HEK293 (cell line): ENCODE results near the gene LRFN2.

Experiments used
- GLIS2 ChIP-seq: fragments of 450-650 bp; formaldehyde crosslinking; IDR thresholded peaks from 2 replicates; pipeline ENCODE4 v1.5.1; 2016; ENCODE audit warnings: missing biosample characterization, missing genetic modification characterization
- HOXD13 ChIP-seq: sonication (generic); formaldehyde crosslinking; IDR thresholded peaks from 2 replicates; pipeline ENCODE4 v1.8.0; 2022; ENCODE audit warnings: missing genetic modification reagents, borderline replicate concordance
- KLF7 ChIP-seq: fragments of 450-650 bp; formaldehyde crosslinking; IDR thresholded peaks from 2 replicates; pipeline ENCODE4 v1.5.1; 2016; ENCODE audit warnings: missing biosample characterization, missing genetic modification characterization, borderline replicate concordance
- MEIS1 ChIP-seq: sonication (generic); formaldehyde crosslinking; IDR thresholded peaks from 2 replicates; pipeline ENCODE4 v1.8.1; 2022; ENCODE audit warnings: missing genetic modification reagents, mild to moderate bottlenecking, borderline replicate concordance
- MZF1 ChIP-seq: fragments of 450-650 bp; formaldehyde crosslinking; IDR thresholded peaks from 2 replicates; pipeline ENCODE4 v1.5.1; 2017; ENCODE audit warnings: missing biosample characterization, missing genetic modification characterization, borderline replicate concordance
- REST ChIP-seq: fragments of 450-650 bp; formaldehyde crosslinking; IDR thresholded peaks from 2 replicates; pipeline ENCODE4 v1.5.1; 2016; ENCODE audit warnings: missing biosample characterization, missing genetic modification characterization
- ZBTB11 ChIP-seq: fragments of 450-650 bp; formaldehyde crosslinking; conservative IDR thresholded peaks from 2 replicates; pipeline ENCODE4 v1.5.1; 2016; ENCODE audit warnings: low read depth, missing biosample characterization, missing genetic modification characterization
- ZBTB17 ChIP-seq: fragments of 450-650 bp; formaldehyde crosslinking; IDR thresholded peaks from 2 replicates; pipeline ENCODE4 v1.5.1; 2016; ENCODE audit warnings: missing biosample characterization, missing genetic modification characterization
- ZBTB20 ChIP-seq: fragments of 450-650 bp; formaldehyde crosslinking; IDR thresholded peaks from 2 replicates; pipeline ENCODE4 v1.5.1; 2016; ENCODE audit warnings: missing biosample characterization, missing genetic modification characterization
- ZNF133 ChIP-seq: fragments of 450-650 bp; formaldehyde crosslinking; IDR thresholded peaks from 2 replicates; pipeline ENCODE4 v1.5.1; 2016; ENCODE audit warnings: missing biosample characterization, missing genetic modification characterization
- ZNF148 ChIP-seq: fragments of 450-650 bp; formaldehyde crosslinking; IDR thresholded peaks from 2 replicates; pipeline ENCODE4 v1.5.0; 2017; ENCODE audit warnings: missing biosample characterization, missing genetic modification characterization, borderline replicate concordance
- ZNF18 ChIP-seq: fragments of 450-650 bp; formaldehyde crosslinking; IDR thresholded peaks from 2 replicates; pipeline ENCODE4 v1.5.1; 2016; ENCODE audit warnings: missing biosample characterization, missing genetic modification characterization
- ZNF2 ChIP-seq: fragments of 450-650 bp; formaldehyde crosslinking; IDR thresholded peaks from 2 replicates; pipeline ENCODE4 v1.5.1; 2016; ENCODE audit warnings: missing biosample characterization, missing genetic modification characterization
- ZNF211 ChIP-seq: fragments of 450-650 bp; formaldehyde crosslinking; IDR thresholded peaks from 2 replicates; pipeline ENCODE4 v1.5.1; 2016; ENCODE audit warnings: low read depth, missing biosample characterization, missing genetic modification characterization
- ZNF398 ChIP-seq: fragments of 450-650 bp; formaldehyde crosslinking; IDR thresholded peaks from 2 replicates; pipeline ENCODE4 v1.5.1; 2017; ENCODE audit warnings: missing biosample characterization, missing genetic modification characterization
- ZNF488 ChIP-seq: fragments of 450-650 bp; formaldehyde crosslinking; IDR thresholded peaks from 2 replicates; pipeline ENCODE4 v1.5.1; 2016; ENCODE audit warnings: missing biosample characterization, missing genetic modification characterization
- ZNF561 ChIP-seq: fragments of 450-650 bp; IDR thresholded peaks from 2 replicates; pipeline ENCODE4 v1.5.1; 2018; ENCODE audit warnings: missing biosample characterization, missing genetic modification characterization, borderline replicate concordance
- ZNF600 ChIP-seq: fragments of 450-650 bp; formaldehyde crosslinking; IDR thresholded peaks from 2 replicates; pipeline ENCODE4 v1.5.1; 2016; ENCODE audit warnings: missing biosample characterization, missing genetic modification characterization
- ZNF658 ChIP-seq: fragments of 450-650 bp; formaldehyde crosslinking; IDR thresholded peaks from 2 replicates; pipeline ENCODE4; 2016; ENCODE audit warnings: missing biosample characterization, missing genetic modification characterization
- ZNF701 ChIP-seq: fragments of 450-650 bp; formaldehyde crosslinking; IDR thresholded peaks from 2 replicates; pipeline ENCODE4 v1.5.1; 2016; ENCODE audit warnings: missing biosample characterization, missing genetic modification characterization
- ZNF704 ChIP-seq: fragments of 450-650 bp; formaldehyde crosslinking; IDR thresholded peaks from 2 replicates; pipeline ENCODE4 v1.5.1; 2016; ENCODE audit warnings: missing biosample characterization, missing genetic modification characterization
- ZNF837 ChIP-seq: fragments of 450-650 bp; formaldehyde crosslinking; IDR thresholded peaks from 2 replicates; pipeline ENCODE4 v1.5.1; 2016; ENCODE audit warnings: missing biosample characterization, missing genetic modification characterization
- ZXDB ChIP-seq: fragments of 450-650 bp; formaldehyde crosslinking; IDR thresholded peaks from 2 replicates; pipeline ENCODE4 v1.5.1; 2016; ENCODE audit warnings: missing biosample characterization, missing genetic modification characterization

LRFN2 gene

GRCh38 chr6:40587240-40588069 is at the start of gene LRFN2 (continued):
- TF ChIP-seq ZBTB11 (tag by site-specific recombination) = no peak; the same call in 1 of the 2 replicates
- peak; percentile 67 for TF ChIP-seq ZNF488 (tag by site-specific recombination)
- TF ChIP-seq KLF7 (tag by site-specific recombination) = no peak
- peak; percentile 41; the same call in 1 of the 2 replicates for TF ChIP-seq ZNF701 (tag by site-specific recombination)
- no peak for TF ChIP-seq ZNF148 (tag by site-specific recombination)
- no peak for TF ChIP-seq ZNF704 (tag by site-specific recombination)
- peak; percentile 93 for TF ChIP-seq ZNF398 (tag by site-specific recombination)
- no peak for TF ChIP-seq ZNF133 (tag by site-specific recombination)
- 0 out of 2 replicates have a peak, but pooled peaks have one; percentile 24 for TF ChIP-seq ZNF658 (tag by site-specific recombination)
- TF ChIP-seq ZNF837 (tag by site-specific recombination) = peak; percentile 67; the same call in 1 of the 2 replicates
- TF ChIP-seq ZNF561 (tag by site-specific recombination) = peak; percentile 87
- TF ChIP-seq ZNF211 (tag by site-specific recombination) = no peak
- TF ChIP-seq HOXD13 (CRISPR knock-in tag) = no peak
- TF ChIP-seq REST (tag by site-specific recombination) = peak; percentile 54
- TF ChIP-seq ZXDB = 0 out of 2 replicates have a peak, but pooled peaks have one; percentile 26
- peak; percentile 59; the same call in 1 of the 2 replicates for TF ChIP-seq ZBTB20
- TF ChIP-seq MEIS1 (CRISPR knock-in tag) = no peak
- peak; percentile 96 for TF ChIP-seq ZNF2
- TF ChIP-seq ZBTB17 (tag by site-specific recombination) = peak; percentile 78
- TF ChIP-seq ZNF600 (tag by site-specific recombination) = peak; percentile 84
- TF ChIP-seq ZNF18 = peak; percentile 89
- TF ChIP-seq GLIS2 (tag by site-specific recombination) = peak; percentile 91
- TF ChIP-seq MZF1 (tag by site-specific recombination) = 0 out of 2 replicates have a peak, but pooled peaks have one; percentile 16
